ENCODE data around the gene CFAP97D1.
"Not testable (repeated sequence)": the region's sequence is repeated elsewhere in the genome, so short reads cannot be mapped to it uniquely, and the experiment has no call there.

CFAP97D1 gene

GRCh38 chr17:43768382-43768781, 11.9 kb upstream of the CFAP97D1 start:
- DNase-seq (ENCODE audit: low read depth) = no peak

DNA sequence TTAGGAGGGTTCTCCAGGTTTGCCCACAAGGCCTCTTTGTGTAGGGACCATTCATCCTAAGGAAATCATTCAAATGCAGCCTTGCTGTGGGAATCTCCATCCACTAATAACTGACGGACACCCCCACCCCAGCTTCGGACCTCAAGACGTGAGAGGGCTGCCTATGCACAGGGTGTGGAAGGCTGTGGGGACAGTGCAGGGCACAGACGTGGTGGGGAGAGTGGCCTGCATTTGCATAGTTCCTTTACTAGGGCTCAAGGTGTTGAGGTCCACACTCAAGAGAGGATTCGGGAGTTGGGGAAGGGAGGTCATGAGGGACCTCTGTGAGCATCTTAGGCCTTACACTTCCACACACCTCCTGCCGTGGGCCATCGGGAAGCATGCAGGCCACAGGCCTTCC, 11.3 kb upstream of the CFAP97D1 start:
- DNase-seq (ENCODE audit: low read depth) = no peak

- DNase-seq (ENCODE audit: low read depth) = no peak
These were observed 10.8 kb upstream of the CFAP97D1 start for GRCh38 chr17:43769426-43769825.

DNA sequence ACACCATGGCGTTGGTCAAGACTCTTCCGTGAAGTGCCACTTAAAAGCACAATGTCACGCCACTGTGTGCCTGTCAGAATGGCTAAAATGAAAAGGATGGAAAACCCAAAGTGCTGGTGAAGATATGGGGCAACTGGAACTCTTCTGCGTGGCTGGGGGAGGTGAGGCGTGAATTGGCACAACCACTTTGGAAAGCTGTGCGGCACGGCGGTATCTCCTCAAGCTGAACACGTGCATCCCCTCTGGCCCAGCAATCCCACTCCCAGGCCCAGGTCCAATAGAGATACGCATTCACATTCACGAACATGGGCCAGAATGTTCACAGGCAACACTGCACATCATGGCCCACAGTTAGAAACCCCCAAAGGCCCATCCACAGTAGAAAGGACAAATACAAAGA, 10.4 kb upstream of the CFAP97D1 start:
- no peak for DNase-seq (ENCODE audit: low read depth)

DNA sequence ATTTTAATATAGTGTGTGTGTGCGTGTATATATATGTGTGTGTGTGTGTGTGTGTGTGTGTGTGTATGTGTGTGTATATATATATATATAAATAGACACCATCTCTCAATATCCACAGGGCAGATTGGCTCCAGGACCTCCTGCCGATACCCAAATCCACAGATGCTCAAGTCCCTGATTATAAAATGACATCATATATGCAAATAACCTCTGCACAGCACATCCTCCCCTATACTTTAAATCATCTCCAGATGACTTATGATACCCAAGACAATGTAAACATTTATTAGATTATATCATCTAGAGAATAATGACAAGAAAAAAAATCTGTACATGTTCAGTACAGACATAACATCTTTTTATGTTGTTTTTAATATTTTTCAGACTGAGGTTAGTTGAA, 9.3 kb upstream of the CFAP97D1 start:
- no peak for DNase-seq (ENCODE audit: low read depth)

DNA sequence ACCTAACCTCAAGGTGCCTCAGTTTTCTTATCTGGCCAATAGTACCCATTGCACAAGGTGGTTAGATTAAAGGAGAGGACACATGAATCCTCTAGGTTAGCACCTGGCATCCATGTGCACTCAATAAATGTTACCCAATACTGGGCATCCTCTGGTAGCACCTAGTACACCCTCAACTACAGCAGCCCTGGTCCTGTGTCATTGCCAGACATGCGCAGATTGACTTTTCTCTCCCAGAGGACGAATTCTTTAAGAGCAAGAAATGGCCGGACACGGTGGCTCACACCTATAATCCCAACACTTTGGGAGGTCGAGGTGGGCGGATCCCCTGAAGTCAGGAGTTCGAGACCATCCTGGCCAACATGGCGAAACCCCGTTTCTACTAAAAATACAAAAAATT, 8.8 kb upstream of the CFAP97D1 start:
- DNase-seq (ENCODE audit: low read depth) = no peak

- DNase-seq (ENCODE audit: low read depth) = no peak
These were observed 7.2 kb upstream of the CFAP97D1 start for GRCh38 chr17:43772877-43773648.

DNA sequence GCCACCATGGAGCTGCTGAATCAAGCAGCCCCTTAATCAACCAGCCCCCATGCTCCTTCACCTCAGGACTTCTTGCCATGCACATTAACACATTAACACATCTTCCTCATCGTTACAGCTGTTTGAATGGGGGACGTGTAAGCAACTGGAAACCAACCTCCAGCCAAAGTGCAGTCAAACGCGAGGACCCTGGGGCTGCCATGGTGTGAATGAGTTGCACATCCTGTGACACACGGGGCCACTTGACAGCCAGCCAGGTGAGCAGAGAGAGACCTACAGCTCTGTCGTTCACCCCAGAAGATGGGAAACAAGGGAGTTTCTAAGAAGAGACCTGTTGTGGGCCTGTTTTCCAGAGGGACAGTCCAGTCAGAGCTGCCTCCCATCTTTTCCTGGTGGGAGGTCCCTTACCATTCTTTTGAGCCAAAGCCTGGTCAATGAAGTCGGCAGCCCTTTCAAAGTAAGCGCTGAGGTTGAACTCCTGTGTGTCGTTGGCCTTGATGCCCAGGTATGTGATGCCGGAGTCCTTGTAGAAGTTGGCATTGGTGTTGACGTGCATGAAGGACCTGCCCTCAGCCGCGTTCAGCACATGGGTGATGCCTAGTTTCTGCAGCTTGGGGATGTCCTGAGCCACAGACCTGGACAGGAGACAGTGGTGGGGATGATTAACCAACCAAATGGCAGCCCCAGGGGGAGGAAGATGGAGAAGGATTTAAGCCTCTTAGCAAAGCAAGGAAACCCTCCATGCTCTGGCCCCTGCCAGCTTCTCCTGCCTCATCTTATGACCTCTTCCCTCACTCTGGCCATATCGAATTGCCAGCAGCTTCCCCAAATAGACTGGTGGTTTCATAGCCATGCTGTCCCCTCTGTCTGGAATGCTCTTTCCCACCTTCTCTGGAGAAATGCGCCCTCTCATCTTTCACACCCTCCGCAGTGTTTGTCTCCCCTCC, 5.7 kb upstream of the CFAP97D1 start:
- no peak for DNase-seq (ENCODE audit: low read depth)

DNA sequence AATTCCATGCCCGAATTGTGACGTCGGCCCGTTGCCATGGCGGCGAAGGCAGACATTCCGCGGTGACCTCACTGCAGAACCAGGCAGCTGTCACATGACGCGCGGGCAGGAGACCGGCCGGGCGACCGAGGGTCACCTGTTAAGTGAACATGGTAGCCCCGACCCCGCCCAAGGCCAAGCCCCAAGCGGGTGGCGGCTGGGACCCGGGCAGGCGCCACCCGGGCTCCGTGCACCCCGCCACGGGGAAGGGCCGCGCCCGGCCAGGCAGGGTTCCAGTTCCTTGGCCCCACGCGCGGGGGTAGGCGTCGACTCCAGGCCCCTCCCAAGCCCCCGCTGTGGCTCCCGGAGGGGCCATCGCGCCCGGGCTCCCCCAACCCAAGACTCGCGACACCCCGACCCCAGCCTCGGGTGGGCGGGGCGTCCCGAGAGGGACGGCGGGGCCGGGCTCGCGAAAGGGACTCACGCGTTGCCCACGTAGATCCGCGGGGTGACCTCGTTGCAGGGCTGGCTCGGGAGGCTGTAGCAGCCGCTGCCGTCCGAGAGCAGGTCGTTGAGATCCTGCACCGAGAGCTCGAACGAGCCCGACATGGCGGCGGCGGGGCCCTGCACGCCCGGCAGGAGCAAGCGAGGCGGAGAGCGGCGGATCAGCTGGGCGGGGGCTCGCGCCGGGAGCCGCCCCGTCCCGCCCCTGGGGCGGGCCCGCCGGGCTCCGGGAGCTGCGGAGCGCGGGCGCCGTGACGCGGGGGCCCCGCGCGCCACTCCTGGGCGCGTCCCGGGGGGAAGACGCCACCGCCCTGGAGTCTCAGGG, 1.7 kb upstream of the CFAP97D1 start, which contains the start of gene DUSP3:
DUSP3 (minus strand) TSS at position 641 of the 808 bp plus-strand sequence; CDS start at position 588, 53 bp downstream.
- DNase-seq (ENCODE audit: low read depth) = peak; percentile 61

GRCh38 chr17:43779145-43780125, 800 bp upstream of the CFAP97D1 start:
- no peak for DNase-seq (ENCODE audit: low read depth)

- DNase-seq (ENCODE audit: low read depth) = no peak
These were observed 2.9 kb downstream of the CFAP97D1 start for GRCh38 chr17:43782913-43783680.

- no peak for DNase-seq (ENCODE audit: low read depth)
These were observed 3.8 kb downstream of the CFAP97D1 start for GRCh38 chr17:43784068-43784467.

DNA sequence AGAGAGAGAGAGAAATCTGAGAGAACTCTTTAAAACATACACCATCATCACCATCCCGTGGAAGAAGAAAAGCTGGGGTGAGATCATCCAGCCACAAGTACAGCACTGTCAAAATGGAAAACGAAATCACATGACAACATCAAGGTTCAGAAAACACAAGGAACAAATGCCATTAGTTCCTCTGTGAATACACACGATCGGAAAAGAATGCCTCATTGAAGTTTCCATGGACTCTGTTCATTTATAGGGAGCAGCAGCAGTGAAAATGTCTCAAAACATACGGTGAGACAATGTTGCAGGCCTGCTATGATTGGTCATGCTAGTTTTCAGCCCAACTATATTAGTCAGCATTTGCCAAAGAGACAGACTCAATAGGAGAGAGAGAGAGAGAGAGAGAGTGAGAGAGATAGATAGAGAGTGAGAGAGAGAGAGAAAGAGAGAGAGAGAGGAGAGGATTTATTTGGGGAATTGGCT, 4.4 kb downstream of the CFAP97D1 start:
- DNase-seq (ENCODE audit: low read depth) = no peak

DNA sequence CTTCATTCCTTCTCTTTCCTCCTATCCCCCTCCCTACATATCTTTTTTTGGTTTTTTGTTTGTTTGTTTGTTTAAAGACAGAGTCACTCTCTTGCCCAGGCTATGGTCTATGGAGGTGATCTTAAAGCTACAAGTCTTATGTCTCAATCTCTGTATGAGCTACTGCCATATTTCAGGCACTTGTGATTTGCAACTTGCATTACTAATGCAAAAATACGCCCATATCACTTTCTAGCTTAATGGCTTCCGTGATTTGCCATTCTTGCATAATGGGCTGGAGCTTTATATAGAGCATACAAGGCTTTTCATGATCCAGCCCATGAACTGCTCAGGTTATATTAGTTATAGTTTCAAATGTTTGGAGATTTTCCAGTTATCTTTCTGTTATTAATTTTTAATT, 7.5 kb downstream of the CFAP97D1 start:
- no peak for DNase-seq (ENCODE audit: low read depth)

DNA sequence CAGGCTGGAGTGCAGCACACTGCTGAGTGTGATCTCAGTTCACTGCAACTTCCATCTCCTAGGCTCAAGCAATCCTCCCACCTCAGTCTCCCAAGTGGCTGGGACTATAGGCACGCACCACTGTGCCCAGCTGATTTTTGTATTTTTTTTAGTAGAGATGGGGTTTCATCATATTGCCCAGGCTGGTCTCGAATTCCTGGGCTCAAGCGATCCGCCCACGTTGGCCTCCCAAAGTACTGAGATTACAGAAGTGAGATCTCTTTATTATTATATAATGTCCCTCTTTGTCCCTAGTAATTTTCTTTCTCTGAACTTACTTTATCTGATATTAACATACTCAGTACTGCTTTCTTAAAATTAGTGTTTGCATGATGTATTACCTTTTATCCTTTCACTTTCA, 8.3 kb downstream of the CFAP97D1 start:
- no peak for DNase-seq (ENCODE audit: low read depth)

DNA sequence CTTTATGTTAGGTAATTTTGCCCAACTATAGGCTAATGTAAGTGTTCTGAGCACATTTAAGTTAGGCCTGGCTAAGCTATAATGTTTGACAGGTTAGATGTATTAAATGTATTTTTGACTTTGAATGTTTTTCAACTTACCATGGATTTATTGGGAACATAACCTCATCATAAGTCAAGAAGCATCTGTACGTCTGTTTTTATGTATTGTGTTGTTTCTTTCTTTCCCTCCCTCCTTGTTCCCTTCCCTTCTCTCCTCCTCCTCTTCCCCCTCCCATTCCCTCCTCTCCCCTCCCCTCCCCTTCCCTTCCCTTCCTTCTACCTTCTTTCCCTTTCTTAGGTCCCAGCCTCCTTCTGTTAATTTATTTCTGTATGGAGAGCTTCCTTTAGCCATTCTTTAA, 9.2 kb downstream of the CFAP97D1 start:
- DNase-seq (ENCODE audit: low read depth) = no peak

DNA sequence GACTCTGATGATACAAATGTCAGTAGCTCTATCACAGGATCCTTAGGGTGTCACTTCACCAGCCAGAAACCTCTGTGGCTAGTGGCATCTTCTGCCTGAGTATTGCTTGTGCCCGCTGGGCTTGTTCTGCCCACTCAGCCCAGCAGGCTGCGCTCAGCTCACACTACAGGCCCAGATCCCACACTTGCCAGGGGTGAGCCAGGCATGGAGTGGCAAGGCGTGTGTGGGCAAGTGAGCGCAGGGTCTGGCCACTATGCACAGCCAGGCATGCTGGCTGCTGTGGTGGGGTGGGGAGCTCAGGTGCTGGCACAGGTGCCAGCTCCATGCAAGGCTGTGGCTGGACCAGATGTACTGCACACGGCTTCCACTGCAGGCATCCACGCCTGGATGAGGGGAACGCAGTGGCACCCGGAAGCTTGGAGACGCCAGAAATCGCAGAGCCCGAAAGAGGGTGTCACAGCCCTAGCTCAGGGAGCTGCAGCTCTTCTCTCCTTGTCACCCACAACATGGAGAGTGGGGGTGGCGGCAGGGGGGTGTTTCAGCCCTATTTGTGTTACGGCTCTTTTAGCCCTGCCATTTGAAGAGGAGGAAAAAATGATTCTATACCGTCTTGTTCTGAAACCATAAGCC, 10.2 kb downstream of the CFAP97D1 start:
- DNase-seq (ENCODE audit: low read depth) = no peak

- DNase-seq (ENCODE audit: low read depth) = no peak
These were observed 11.4 kb downstream of the CFAP97D1 start for GRCh38 chr17:43791589-43791988.

DNA sequence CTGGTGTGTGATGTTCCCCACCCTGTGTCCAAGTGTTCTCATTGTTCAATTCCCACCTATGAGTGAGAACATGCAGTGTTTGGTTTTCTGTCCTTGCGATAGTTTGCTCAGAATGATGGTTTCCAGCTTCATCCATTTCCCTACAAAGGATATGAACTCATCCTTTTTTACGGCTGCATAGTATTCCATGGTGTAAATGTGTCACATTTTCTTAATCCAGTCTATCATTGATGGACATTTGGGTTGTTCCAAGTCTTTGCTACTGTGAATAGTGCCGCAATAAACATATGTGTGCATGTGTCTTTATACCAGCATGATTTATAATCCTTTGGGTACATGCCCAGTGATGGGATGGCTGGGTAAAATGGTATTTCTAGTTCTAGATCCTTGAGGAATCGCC, 12.4 kb downstream of the CFAP97D1 start:
- DNase-seq (ENCODE audit: low read depth) = not testable (repeated sequence)

DNA sequence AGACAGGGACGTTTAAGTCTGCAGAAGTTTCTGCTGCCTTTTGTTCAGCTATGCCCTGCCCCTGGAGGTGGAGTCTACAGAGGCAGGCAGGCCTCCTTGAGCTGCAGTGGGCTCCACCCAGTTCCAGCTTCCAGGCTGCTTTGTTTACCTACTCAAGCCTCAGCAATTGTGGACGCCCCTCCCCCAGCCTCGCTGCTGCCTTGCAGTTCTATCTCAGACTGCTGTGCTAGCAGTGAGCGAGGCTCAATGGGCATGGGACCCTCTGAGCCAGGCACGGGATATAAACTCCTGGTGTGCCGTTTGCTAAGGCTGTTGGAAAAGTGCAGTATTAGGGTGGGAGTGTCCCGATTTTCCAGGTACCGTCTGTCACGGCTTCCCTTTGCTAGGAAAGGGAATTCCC, 17.8 kb downstream of the CFAP97D1 start:
- DNase-seq (ENCODE audit: low read depth) = not testable (repeated sequence)
